BE2C (cell line): ENCODE results near the gene DPH6.
A peak's percentile ranks its signal among the peaks of the same experiment; 100 is the strongest.

Source experiments
- DNase-seq: peaks from one replicate; pipeline ENCODE4 v3.0.0-alpha.2; 2020
- H3K27me3 ChIP-seq: fragments of 250-450 bp; sonication (Bioruptor Pico); 2 replicates; pipeline ENCODE4 v1.5.1; 2020; ENCODE audit warnings: mild to moderate bottlenecking
- H3K36me3 ChIP-seq: fragments of 250-450 bp; sonication (Bioruptor Pico); 2 replicates; pipeline ENCODE4 v1.5.1; 2020; ENCODE audit warnings: mild to moderate bottlenecking
- H3K4me1 ChIP-seq: fragments of 250-450 bp; sonication (Bioruptor Pico); 2 replicates; pipeline ENCODE4 v1.5.1; 2020
- H3K4me3 ChIP-seq: 2 replicates; pipeline ENCODE4 v1.5.1; 2011; ENCODE audit warnings: low read depth, low read length
- H3K9me3 ChIP-seq: fragments of 250-450 bp; sonication (Bioruptor Pico); 2 replicates; pipeline ENCODE4 v1.5.1; 2020
- TF ChIP-seq, protein P1 (sequence below): IDR thresholded peaks from 2 replicates; pipeline ENCODE4 v1.5.1; 2012; ENCODE audit warnings: mild to moderate bottlenecking, low read depth, low read length

The DPH6 gene

DNA sequence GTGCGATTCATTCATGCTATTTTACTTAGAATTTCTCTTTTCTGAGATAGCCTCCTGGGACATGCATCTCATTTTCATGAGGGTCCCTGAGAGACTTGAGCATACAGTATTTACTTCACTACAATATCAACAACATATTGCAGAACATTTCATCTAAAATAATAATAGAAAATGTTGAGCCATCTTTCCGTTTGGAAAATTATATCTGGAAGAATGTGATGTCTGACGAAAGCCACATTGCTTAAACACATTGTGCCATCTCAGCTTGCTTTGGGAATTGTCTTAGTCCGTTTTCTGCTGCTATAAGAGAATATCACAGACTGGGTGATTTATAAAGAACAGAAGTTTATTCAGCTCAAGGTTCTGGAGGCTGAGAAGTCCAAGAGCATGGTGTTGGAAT, 55.5 kb downstream of the DPH6 start:
- Histone ChIP-seq H3K36me3 (no peaks in the 10 kb centered on the region; the same call in 1 of the 2 replicates), H3K4me3 (no peak overlapping the region), H3K4me1 (no peaks in the 10 kb centered on the region; the same call in 1 of the 2 replicates), H3K27me3 (no peaks in the 10 kb centered on the region), H3K9me3 (peaks cover 4% of the 10 kb centered on the region; the same call in 1 of the 2 replicates)
- DNase-seq = no peak
- TF ChIP-seq, protein P1, sequence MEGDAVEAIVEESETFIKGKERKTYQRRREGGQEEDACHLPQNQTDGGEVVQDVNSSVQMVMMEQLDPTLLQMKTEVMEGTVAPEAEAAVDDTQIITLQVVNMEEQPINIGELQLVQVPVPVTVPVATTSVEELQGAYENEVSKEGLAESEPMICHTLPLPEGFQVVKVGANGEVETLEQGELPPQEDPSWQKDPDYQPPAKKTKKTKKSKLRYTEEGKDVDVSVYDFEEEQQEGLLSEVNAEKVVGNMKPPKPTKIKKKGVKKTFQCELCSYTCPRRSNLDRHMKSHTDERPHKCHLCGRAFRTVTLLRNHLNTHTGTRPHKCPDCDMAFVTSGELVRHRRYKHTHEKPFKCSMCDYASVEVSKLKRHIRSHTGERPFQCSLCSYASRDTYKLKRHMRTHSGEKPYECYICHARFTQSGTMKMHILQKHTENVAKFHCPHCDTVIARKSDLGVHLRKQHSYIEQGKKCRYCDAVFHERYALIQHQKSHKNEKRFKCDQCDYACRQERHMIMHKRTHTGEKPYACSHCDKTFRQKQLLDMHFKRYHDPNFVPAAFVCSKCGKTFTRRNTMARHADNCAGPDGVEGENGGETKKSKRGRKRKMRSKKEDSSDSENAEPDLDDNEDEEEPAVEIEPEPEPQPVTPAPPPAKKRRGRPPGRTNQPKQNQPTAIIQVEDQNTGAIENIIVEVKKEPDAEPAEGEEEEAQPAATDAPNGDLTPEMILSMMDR = no peak

DNA sequence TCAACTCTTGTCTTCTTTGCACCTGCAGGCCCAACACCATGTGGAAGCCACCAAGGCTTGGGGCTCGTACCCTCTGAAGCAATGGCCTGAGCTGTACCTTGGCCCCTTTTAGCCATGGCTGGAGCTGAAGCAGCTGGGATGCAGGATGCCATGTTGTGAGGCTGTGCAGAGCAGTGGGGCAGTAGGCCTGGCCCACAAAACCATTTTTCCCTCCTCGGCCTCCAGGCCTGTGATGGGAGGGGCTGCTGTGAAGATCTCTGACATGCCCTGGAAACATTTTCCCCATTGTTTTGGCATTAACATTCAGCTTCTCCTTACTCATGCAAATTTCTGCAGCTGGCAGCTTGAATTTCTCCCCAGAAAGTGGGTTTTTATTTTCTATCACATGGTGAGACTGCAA, 58.5 kb downstream of the DPH6 start:
- peaks cover 4% of the 10 kb centered on the region for H3K4me1 ChIP-seq
- TF ChIP-seq, protein P1 = no peak
- no peaks in the 10 kb centered on the region; the same call in 1 of the 2 replicates for H3K36me3 ChIP-seq
- peaks cover 4% of the 10 kb centered on the region; the same call in 1 of the 2 replicates for H3K9me3 ChIP-seq
- no peak overlapping the region for H3K4me3 ChIP-seq
- no peak for DNase-seq
- H3K27me3 ChIP-seq = no peaks in the 10 kb centered on the region

DNA sequence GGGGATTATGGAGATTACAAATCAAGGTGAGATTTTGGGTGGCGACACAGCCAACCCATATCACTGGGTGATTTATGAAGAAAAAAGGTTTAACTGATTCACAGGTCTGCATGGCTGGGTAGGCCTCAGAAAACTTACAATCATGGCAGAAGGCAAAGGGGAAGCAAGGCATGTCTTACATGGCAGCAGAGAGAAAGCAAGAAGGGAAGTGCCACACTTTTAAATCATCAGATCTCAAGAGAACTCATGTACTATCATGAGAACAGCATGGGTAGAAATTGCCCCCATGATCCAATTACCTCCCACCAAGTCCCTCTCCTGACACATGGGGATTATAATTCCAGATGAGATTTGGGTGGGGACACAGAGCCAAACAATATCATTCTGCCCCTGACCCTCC, 59.7 kb downstream of the DPH6 start:
- Histone ChIP-seq H3K36me3 (no peaks in the 10 kb centered on the region; the same call in 1 of the 2 replicates), H3K9me3 (peaks cover 4% of the 10 kb centered on the region; the same call in 1 of the 2 replicates), H3K4me1 (peaks cover 10% of the 10 kb centered on the region), H3K4me3 (no peak overlapping the region), H3K27me3 (no peaks in the 10 kb centered on the region)
- no peak for DNase-seq
- TF ChIP-seq, protein P1 = no peak

DNA sequence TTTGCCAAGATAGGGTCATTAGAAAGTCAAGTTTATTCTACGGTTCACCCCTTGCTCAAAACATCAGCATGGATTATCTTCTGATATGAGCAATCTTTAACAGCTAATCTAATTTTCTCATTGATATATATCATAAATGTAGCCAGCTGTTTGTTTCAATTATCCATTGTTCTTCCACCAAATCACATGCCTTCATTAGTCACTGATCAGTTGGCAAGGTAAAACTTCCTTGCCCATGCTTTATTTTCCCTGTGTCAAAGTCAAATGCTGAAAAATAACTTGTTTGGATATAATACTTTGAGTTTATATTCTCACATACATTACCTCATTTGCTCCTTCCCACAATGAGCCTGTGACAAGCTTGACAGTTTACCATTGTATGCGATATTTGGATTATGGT, 60.6 kb downstream of the DPH6 start:
- no peak for DNase-seq
- TF ChIP-seq, protein P1 = no peak
- Histone ChIP-seq H3K9me3 (peaks cover 4% of the 10 kb centered on the region; the same call in 1 of the 2 replicates), H3K4me3 (no peak overlapping the region), H3K36me3 (no peaks in the 10 kb centered on the region; the same call in 1 of the 2 replicates), H3K27me3 (no peaks in the 10 kb centered on the region), H3K4me1 (peaks cover 10% of the 10 kb centered on the region)

DNA sequence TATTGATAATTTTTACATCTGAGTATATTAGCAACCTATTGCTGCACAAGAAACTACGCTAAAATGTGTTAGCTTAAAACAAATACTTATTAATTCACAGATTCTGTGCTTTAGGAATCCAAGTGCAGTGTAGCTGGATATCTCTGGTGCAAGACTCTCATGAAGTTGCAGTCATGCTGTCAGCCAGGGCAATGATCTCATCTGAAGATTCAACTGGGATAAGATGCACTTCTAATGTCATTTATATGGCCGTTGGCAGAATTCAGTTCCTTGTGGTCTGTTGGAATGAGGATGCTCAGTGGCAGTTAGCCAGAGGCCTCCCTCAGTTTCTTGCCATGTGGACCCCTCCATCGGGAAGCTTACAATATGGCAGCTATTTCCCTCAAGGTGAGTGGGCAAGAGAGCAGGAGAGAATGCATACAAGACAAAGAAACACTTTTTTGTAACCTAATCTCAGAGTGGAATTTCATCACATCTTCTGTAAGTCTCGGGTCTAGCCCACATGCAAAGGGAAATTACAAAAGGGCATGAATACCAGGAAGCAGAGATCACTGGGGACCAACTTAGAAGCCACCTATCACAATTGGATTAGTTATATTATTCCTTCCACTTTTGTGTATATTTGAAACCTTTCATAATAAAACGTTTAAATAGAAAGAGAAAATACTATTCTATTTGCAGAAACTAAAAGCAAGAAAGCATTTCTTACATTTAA, 61.6 kb downstream of the DPH6 start:
- no peaks in the 10 kb centered on the region; the same call in 1 of the 2 replicates for H3K36me3 ChIP-seq
- H3K9me3 ChIP-seq = peaks cover 4% of the 10 kb centered on the region; the same call in 1 of the 2 replicates
- no peak for DNase-seq
- H3K27me3 ChIP-seq = no peaks in the 10 kb centered on the region
- no peak overlapping the region for H3K4me3 ChIP-seq
- H3K4me1 ChIP-seq = peaks cover 10% of the 10 kb centered on the region
- TF ChIP-seq, protein P1 = no peak

DNA sequence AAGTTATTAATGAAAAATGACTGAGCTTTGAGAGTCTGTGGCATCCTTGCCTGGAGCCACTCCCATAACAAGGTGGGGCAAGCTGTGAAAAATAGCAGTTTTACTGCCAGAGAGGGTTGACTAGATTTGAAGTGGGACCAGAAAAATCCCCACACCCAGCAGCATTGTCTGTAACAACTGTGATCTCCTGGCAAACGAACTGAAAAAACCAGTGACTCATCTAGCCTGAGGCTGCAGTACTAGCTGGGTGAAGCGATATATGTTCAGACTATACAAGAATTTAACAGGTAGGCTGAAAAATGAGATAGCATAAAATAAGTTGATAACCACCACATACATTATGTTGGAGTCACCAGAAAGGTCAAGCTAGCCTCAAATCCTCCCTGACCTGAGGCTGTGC, 64.0 kb downstream of the DPH6 start:
- TF ChIP-seq, protein P1 = no peak
- peak; percentile 73 for DNase-seq
- no peaks in the 10 kb centered on the region; the same call in 1 of the 2 replicates for H3K36me3 ChIP-seq
- H3K4me3 ChIP-seq = no peak overlapping the region
- 0 out of 2 replicates have a peak, but pooled peaks cover 4% of the 10 kb centered on the region for H3K9me3 ChIP-seq
- H3K4me1 ChIP-seq = peaks cover 20% of the 10 kb centered on the region
- no peaks in the 10 kb centered on the region for H3K27me3 ChIP-seq
